AG04449 (cell line): ENCODE data around the gene TIGD1.

Experiments used
- CTCF ChIA-PET: fragments of 350-600 bp; formaldehyde crosslinking; extraction: SDS; loops from one replicate; lab custom pipeline; 2021; ENCODE audit warnings: antibody characterized with exemption; lab: Yijun Ruan, JAX
- POLR2A ChIA-PET: fragments of 400-600, 350-600 bp; formaldehyde crosslinking; extraction: SDS; loops from one replicate; lab custom pipeline; 2020; ENCODE audit warnings: antibody characterized with exemption, inconsistent platforms; lab: Yijun Ruan, JAX
- DNase-seq: peaks from one replicate; pipeline ENCODE4 v3.0.0-alpha.2; 2010; ENCODE audit warnings: low read depth, low spot score
- H3K4me3 ChIP-seq: 2 replicates; pipeline ENCODE4 v1.5.1; 2011; ENCODE audit warnings: low read depth, mild to moderate bottlenecking, control low read depth, low read length
- TF ChIP-seq, protein P1 (sequence below): IDR thresholded peaks from one replicate; pipeline ENCODE4 v1.5.1; 2011; ENCODE audit warnings: mild to moderate bottlenecking, moderate library complexity, low read length, control low read depth, inconsistent platforms; ENCODE audit not compliant: insufficient read depth; ENCODE audit errors: missing control alignments

TIGD1 gene

DNA sequence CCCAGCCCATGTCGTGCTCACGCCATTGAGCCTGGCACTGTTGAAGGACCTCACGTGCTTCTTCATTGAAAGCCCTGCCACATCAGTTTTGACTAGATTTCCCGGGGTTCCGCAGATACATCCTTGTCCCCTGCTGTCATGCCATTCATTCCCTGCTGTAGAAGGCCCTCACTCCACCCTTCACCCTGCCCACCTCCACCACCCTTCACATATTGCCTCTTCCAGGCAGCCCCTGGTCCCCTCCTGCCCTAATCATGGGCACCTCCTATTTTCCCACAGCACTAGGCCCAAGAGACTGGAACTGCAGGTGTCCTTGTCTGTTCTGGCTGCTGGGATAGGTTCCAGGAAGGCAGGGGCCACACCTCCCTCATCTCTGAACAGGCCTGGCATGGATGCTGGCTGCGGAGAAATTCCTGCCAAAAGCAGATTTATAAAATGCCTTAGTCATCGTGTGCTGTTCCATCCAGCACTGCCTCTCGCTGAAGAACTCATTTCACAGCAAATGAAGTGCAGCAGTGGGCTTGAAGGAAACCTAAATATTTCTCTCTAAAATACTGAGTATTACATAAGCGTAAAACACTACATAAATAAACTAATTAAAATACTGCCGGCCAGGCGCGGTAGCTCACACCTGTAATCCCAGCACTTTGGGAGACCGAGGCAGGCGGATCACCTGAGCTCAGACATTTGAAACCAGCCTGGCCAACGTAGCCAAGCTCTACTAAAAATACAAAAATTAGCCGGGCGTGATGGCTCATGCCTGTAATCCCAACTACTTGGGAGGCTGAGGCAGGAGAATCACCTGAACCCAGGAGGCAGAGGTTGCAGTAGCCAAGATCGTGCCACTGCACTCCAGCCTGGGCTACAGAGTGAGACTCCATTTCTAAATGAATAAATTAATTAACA lies 38.6 kb upstream of the TIGD1 start:
- no peak overlapping the region for H3K4me3 ChIP-seq
- no peak for DNase-seq
- TF ChIP-seq, protein P1, sequence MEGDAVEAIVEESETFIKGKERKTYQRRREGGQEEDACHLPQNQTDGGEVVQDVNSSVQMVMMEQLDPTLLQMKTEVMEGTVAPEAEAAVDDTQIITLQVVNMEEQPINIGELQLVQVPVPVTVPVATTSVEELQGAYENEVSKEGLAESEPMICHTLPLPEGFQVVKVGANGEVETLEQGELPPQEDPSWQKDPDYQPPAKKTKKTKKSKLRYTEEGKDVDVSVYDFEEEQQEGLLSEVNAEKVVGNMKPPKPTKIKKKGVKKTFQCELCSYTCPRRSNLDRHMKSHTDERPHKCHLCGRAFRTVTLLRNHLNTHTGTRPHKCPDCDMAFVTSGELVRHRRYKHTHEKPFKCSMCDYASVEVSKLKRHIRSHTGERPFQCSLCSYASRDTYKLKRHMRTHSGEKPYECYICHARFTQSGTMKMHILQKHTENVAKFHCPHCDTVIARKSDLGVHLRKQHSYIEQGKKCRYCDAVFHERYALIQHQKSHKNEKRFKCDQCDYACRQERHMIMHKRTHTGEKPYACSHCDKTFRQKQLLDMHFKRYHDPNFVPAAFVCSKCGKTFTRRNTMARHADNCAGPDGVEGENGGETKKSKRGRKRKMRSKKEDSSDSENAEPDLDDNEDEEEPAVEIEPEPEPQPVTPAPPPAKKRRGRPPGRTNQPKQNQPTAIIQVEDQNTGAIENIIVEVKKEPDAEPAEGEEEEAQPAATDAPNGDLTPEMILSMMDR = no peak
- CTCF ChIA-PET = interaction anchor here (0.6 to 0.7 kb wide), 2 partner anchors 10 to 19 kb away, joined by 4 to 5 read pairs; no protein-coding TSS in a partner anchor
- POLR2A ChIA-PET = no interaction called here

DNA sequence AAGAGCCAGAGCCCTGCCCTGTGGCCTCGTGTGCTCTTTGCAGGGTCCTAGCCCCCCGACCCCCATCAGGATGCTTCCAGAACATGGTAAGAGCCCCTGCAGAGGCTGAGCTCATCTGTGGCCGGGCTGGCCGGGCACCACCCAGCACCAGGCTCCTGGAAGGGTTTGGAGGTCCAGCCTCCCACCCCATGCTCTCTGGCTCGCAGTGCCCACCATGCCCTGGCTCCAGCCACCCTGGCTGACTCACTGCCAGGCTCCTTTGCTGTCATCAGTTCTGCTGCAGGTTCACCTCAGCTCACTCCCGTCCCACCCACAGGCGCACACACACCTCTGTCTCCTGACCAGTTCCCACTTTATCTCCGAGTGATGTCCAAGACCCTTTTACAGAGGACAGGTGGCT lies 37.7 kb upstream of the TIGD1 start:
- DNase-seq = no peak
- CTCF ChIA-PET = no interaction called here
- POLR2A ChIA-PET = no interaction called here
- TF ChIP-seq, protein P1 = no peak
- no peak overlapping the region for H3K4me3 ChIP-seq

DNA sequence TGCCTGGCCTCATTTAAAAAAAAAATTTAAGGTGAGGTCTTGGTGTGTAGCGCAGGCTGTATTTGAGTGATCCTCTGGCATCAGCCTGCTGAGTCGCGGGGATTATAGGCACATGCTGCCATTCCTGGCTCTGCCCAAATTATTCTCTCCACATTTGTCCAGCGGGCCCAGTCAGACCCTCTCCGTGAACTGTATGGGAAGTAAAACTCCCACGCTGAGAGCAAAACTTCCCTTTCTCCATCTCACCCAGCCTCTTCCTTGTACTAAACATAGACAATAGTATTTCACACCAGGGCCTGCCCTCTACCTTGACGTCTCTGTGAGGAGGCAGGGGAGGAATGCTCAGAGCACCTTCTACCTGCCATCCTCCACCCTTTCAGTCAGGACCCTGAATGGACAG lies 37.2 kb upstream of the TIGD1 start:
- CTCF ChIA-PET = no interaction called here
- no peak for DNase-seq
- POLR2A ChIA-PET = no interaction called here
- H3K4me3 ChIP-seq = no peak overlapping the region
- TF ChIP-seq, protein P1 = no peak

DNA sequence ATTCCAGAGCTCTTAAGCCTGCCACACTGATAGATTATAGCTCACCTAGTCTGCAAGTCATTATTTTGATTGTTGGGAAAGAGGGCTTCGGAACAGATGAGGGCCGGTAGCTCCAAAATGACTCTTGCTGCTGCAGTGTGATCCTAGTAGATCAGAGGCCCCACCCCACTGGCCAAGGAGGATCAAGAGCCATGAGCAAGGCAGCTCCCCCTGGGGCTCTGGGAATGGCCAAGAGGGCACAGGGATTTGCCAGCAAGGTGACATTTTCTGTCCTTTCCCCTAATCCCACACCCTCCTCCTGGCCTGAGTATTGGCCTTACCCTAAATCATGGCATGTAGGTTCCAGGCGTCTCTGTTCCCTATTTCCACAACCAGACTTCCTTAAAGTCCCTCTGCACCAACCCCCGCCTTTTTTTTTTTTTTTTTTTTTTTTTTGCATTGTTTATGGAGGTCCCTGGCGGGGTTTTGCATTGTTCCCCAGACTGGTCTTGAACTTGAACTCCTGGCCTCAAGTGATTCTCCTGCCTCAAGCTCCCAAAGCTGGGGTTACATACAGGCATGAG lies 36.7 kb upstream of the TIGD1 start:
- TF ChIP-seq, protein P1 = no peak
- ChIA-PET CTCF (interaction anchor here (1.2 kb wide), 1 partner anchor 25 kb away, joined by 3 read pairs; no protein-coding TSS in a partner anchor), POLR2A (no interaction called here)
- DNase-seq = no peak
- no peak overlapping the region for H3K4me3 ChIP-seq

DNA sequence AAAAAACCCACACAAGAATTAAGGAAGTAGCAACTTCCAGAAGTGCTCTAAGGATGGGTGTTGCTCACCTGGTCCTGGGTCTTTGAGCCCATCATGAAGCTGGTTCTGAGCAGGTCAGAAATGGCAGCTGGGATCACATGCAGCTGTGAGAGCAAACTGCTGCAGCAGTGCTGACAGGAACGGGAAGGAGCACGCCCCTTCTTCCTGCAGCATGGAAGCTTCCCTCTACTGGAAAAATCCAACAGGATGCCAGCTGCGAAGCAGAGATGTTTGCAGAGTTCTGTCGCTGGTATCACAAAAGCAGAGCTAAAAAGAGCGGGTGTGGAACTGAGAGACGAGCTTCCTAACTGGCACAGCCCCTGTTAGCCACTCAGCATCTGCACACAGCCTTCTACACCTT lies 33.9 kb upstream of the TIGD1 start:
- CTCF ChIA-PET = no interaction called here
- DNase-seq = no peak
- TF ChIP-seq, protein P1 = no peak
- POLR2A ChIA-PET = no interaction called here
- H3K4me3 ChIP-seq = no peak overlapping the region

DNA sequence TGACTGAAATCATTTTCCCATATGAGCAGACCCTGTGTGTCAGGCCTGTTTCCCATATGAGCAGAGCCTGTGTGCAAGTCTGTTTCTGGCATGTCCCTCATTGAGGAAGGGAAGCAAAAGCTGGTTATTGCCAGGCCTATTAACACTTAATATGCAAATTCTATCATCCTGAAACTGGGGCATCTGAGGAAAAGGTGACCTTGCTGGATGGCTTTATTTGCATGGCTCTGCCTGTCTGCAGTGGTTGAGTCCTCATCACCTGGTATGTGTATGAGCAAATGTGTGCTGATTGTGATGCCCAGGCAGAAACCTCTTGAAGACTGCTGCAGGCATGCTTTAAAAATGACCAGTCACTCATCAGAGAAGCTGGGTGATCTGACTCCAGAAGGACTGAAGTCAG lies 31.4 kb upstream of the TIGD1 start:
- CTCF ChIA-PET = interaction anchor here (0.5 kb wide), 1 partner anchor 25 kb away, joined by 3 read pairs; no protein-coding TSS in a partner anchor
- H3K4me3 ChIP-seq = no peak overlapping the region
- no peak for DNase-seq
- TF ChIP-seq, protein P1 = no peak
- POLR2A ChIA-PET = no interaction called here
